ENCODE results near the gene COL5A1.

COL5A1 gene

DNA sequence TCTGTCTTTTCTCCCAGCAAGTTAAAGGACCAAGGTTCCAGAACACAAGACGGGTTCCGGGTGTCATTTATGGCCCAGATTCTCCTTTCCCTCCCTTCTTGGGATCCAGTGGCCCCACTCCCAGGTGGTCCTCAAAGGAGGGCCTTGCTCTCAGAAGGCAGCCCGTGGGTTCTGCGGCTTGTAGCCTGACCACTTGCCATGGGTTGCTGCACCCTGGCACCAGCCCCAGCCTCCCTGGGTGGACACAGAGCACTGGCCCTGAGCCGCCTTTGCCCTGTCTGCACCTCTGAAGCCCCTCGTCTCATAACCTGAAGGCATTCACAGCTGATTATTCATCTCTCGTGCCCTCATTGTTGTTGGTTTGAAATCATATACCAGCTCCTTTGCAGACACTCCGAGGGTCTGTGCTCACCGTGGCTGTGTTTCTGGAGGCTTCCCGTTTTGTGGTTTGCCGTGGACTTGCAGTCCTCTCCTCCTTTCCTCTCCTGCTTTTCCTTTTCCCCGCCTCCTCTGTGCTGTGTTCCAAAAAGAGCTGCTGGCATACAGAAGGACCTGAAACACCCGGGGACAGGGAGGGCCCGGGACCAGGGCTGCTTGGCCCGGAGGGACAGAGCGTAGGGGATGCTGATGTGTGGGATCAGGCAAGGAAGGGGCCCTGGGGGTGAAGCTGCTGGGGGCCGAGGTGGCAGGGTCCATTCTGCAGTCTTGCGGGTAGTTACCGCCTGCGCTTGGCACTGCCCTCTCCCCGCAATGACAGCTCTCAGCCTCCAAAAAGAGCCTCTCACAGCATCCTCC is 189.5 kb downstream of the COL5A1 start:
- Histone ChIP-seq H2AFZ (ENCODE audit: low read depth, low read length) (no peak overlapping the region), H3K27me3 (ENCODE audit: insufficient read depth, low read length, poor library complexity) (no peaks in the 10 kb centered on the region), H3K9me3 (ENCODE audit: insufficient read depth, low read length, severe bottlenecking) (no peaks in the 10 kb centered on the region), H3K4me2 (ENCODE audit: insufficient read depth, low read length) (no peak overlapping the region), H3K9ac (ENCODE audit: low read depth, low read length) (no peak overlapping the region), H3K36me3 (ENCODE audit: insufficient read depth, low read length) (no peaks in the 10 kb centered on the region), H3K79me2 (ENCODE audit: insufficient read depth, low read length) (no peaks in the 10 kb centered on the region), H3K4me3 (ENCODE audit: low read depth in 1 of 2, low read length in 2 of 2) (no peak overlapping the region), H3K27ac (ENCODE audit: low read length) (no peak overlapping the region), H4K20me1 (ENCODE audit: insufficient read depth, low read length) (no peaks in the 10 kb centered on the region), H3K4me1 (ENCODE audit: insufficient read depth, low read length) (no peaks in the 10 kb centered on the region)
- ATAC-seq (ENCODE audit: insufficient read depth, low read depth) (no peak), DNase-seq (no peak)
- TF ChIP-seq, protein P1, sequence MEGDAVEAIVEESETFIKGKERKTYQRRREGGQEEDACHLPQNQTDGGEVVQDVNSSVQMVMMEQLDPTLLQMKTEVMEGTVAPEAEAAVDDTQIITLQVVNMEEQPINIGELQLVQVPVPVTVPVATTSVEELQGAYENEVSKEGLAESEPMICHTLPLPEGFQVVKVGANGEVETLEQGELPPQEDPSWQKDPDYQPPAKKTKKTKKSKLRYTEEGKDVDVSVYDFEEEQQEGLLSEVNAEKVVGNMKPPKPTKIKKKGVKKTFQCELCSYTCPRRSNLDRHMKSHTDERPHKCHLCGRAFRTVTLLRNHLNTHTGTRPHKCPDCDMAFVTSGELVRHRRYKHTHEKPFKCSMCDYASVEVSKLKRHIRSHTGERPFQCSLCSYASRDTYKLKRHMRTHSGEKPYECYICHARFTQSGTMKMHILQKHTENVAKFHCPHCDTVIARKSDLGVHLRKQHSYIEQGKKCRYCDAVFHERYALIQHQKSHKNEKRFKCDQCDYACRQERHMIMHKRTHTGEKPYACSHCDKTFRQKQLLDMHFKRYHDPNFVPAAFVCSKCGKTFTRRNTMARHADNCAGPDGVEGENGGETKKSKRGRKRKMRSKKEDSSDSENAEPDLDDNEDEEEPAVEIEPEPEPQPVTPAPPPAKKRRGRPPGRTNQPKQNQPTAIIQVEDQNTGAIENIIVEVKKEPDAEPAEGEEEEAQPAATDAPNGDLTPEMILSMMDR (IDR thresholded peaks at IDR 0.05; ENCODE audit: borderline replicate concordance, extremely low read depth, low read length, poor library complexity, severe bottlenecking): no peak
- TF ChIP-seq EZH2 (IDR thresholded peaks at IDR 0.05; ENCODE audit: borderline replicate concordance, low read depth, low read length, severe bottlenecking): no peak

DNA sequence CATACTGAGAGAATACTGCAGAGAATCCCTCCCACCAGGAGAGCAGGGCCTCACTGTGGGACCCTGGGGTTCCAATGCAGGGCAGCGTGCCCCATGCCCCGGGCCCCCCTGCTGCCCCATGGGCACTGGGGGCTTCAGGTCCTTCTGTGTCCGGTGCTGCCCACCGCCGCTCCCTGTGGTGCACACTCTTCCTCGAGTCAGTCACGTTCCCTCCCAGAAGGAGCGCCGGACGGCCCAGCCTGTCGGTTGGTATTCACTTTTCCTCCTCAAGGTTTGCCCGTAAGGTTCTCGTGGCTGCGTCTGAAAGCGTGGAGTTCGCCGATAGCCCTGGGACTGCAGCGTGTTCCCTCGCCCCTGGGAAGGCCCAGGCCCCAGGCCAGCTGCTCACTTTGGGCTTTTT is 190.9 kb downstream of the COL5A1 start:
- Histone ChIP-seq H3K4me2 (ENCODE audit: insufficient read depth, low read length) (no peak overlapping the region), H3K9ac (ENCODE audit: low read depth, low read length) (no peak overlapping the region), H3K4me3 (ENCODE audit: low read depth in 1 of 2, low read length in 2 of 2) (no peak overlapping the region), H3K36me3 (ENCODE audit: insufficient read depth, low read length) (no peaks in the 10 kb centered on the region), H2AFZ (ENCODE audit: low read depth, low read length) (no peak overlapping the region), H3K27me3 (ENCODE audit: insufficient read depth, low read length, poor library complexity) (no peaks in the 10 kb centered on the region), H4K20me1 (ENCODE audit: insufficient read depth, low read length) (no peaks in the 10 kb centered on the region), H3K4me1 (ENCODE audit: insufficient read depth, low read length) (no peaks in the 10 kb centered on the region), H3K9me3 (ENCODE audit: insufficient read depth, low read length, severe bottlenecking) (no peaks in the 10 kb centered on the region), H3K79me2 (ENCODE audit: insufficient read depth, low read length) (no peaks in the 10 kb centered on the region), H3K27ac (ENCODE audit: low read length) (no peak overlapping the region)
- DNase-seq (no peak), ATAC-seq (ENCODE audit: insufficient read depth, low read depth) (no peak)
- no peak for TF ChIP-seq EZH2 (IDR thresholded peaks at IDR 0.05; ENCODE audit: borderline replicate concordance, low read depth, low read length, severe bottlenecking)
- TF ChIP-seq, protein P1 (IDR thresholded peaks at IDR 0.05; ENCODE audit: borderline replicate concordance, extremely low read depth, low read length, poor library complexity, severe bottlenecking): no peak

DNA sequence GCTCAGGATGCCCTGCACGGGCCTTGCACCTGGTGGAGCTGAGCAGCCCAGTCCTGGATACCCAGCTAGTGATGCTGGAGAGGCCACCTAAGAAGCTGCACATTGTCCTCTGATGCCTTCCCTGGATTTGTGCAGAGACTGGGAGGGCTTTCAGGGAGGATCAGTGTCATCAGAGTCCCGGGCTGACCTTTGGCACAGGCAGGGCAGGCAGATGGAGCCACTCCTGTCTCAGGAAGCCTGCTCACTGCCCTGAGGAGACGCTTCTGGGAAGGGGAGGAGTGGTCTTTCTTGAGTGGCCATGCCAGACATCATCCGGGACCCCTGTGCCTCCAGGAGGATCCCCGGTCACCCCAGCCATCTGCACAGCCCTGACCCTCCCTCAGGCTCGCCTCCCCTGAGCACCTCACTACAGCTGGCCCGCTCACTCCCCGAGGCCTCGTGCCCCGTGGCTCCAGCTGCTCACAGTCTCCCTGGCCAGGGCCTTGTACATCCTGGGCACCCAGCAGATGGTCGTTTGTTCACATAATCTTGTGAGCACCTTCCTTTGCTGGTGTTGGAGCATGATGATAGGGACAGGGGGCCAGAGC is 191.8 kb downstream of the COL5A1 start:
- TF ChIP-seq, protein P1 (IDR thresholded peaks at IDR 0.05; ENCODE audit: borderline replicate concordance, extremely low read depth, low read length, poor library complexity, severe bottlenecking): no peak
- no peak for TF ChIP-seq EZH2 (IDR thresholded peaks at IDR 0.05; ENCODE audit: borderline replicate concordance, low read depth, low read length, severe bottlenecking)
- DNase-seq: no peak
- Histone ChIP-seq H3K27ac (ENCODE audit: low read length) (no peak overlapping the region), H3K9ac (ENCODE audit: low read depth, low read length) (no peak overlapping the region), H3K4me3 (ENCODE audit: low read depth in 1 of 2, low read length in 2 of 2) (no peak overlapping the region), H3K27me3 (ENCODE audit: insufficient read depth, low read length, poor library complexity) (no peaks in the 10 kb centered on the region), H3K4me1 (ENCODE audit: insufficient read depth, low read length) (no peaks in the 10 kb centered on the region), H3K36me3 (ENCODE audit: insufficient read depth, low read length) (no peaks in the 10 kb centered on the region), H3K4me2 (ENCODE audit: insufficient read depth, low read length) (no peak overlapping the region), H3K79me2 (ENCODE audit: insufficient read depth, low read length) (no peaks in the 10 kb centered on the region), H3K9me3 (ENCODE audit: insufficient read depth, low read length, severe bottlenecking) (no peaks in the 10 kb centered on the region), H4K20me1 (ENCODE audit: insufficient read depth, low read length) (no peaks in the 10 kb centered on the region), H2AFZ (ENCODE audit: low read depth, low read length) (no peak overlapping the region)
- no peak for ATAC-seq (ENCODE audit: insufficient read depth, low read depth)

Measured in DND-41 (cell line).